ENCODE results near the gene COL27A1. TPM values are rescaled to one million over a fixed set of nuclear protein-coding genes. Genes with fewer than 3 reads are reported as not detected.

The COL27A1 gene
- total and polyA plus RNA-seq, 2 donors (not counting 1 experiment from before 2014, with no cell fraction given), result 0.16 to 0.27 TPM

DNA sequence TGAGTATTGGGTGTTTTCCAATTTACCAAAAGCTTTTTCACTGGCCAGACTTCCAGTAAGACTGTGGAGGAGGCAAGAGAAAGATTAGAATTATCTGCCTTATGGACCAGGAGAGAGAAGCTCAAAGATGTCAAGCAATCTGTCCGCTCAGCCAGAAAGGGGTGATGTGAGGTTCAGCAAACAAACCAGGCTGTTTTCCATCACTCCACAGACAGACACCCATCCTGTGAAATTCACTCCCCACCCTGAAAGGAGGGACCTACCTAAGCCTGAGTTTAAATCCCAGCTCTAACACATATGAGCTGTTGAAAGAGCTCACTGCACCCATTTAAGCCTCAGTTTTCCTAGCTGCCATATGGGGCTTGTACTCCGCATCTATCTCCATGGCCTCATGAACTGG lies 14.9 kb upstream of the COL27A1 start:
- Histone ChIP-seq H3K79me2 (ENCODE audit: control insufficient read depth, insufficient read depth, low read length) (no peaks in the 10 kb centered on the region), H3K4me1 (ENCODE audit: control insufficient read depth in 2 of 2, insufficient read depth in 2 of 2, low read length in 2 of 2) (no peaks in the 10 kb centered on the region), H3K36me3 (replicated peaks in 1 of 2; ENCODE audit: control extremely low read depth in 1 of 2, control insufficient read depth in 1 of 2, extremely low read depth in 1 of 2, insufficient read depth in 2 of 2, low read length in 1 of 2) (no peaks in the 10 kb centered on the region), H3K9ac (ENCODE audit: low read length) (no peak overlapping the region), H4K20me1 (ENCODE audit: control insufficient read depth, insufficient read depth, low read length, poor library complexity, severe bottlenecking) (no peaks in the 10 kb centered on the region), H3K4me2 (replicated peaks; ENCODE audit: low read depth, low read length, poor library complexity, severe bottlenecking) (no peak overlapping the region), H3K27me3 (replicated peaks in 1 of 4; ENCODE audit: control extremely low read depth in 1 of 4, control insufficient read depth in 3 of 4, insufficient read depth in 4 of 4, low read length in 3 of 4) (peaks cover 0 to 12% (median 0%) of the 10 kb centered on the region in 4 experiments), H2AFZ (ENCODE audit: insufficient read depth, low read depth, low read length, poor library complexity, severe bottlenecking) (no peak overlapping the region), H3K27ac (ENCODE audit: low read length in 2 of 2) (no peak overlapping the region), H3K9me3 (ENCODE audit: control extremely low read depth in 1 of 3, control insufficient read depth in 2 of 3, insufficient read depth in 1 of 3, low read length in 2 of 3) (peaks cover 0 to 3% (median 0%) of the 10 kb centered on the region in 3 donors), H3K4me3 (ENCODE audit: control extremely low read depth in 1 of 5, extremely low read depth in 1 of 5, insufficient read depth in 1 of 5, low read depth in 2 of 5, low read length in 4 of 5) (no peak overlapping the region)
- 100% methylated on average over 1 of the region's 2 CpGs for WGBS (ENCODE audit: insufficient coverage)
- Mint-ChIP-seq H3K4me1 (no peaks in the 10 kb centered on the region), H3K4me3 (no peak overlapping the region), H3K27me3 (peaks cover 39% of the 10 kb centered on the region), H3K9me3 (ENCODE audit: insufficient read depth) (no peaks in the 10 kb centered on the region), H3K27ac (no peak overlapping the region)
- ATAC-seq (ENCODE audit: low read depth) (no peak), DNase-seq (no peak)
- POLR2A ChIA-PET, result no interaction called here
- TF ChIP-seq EZH2 (IDR thresholded peaks at IDR 0.05; ENCODE audit: borderline replicate concordance, insufficient read depth, low read depth, low read length, poor library complexity, severe bottlenecking), result no peak
- TF ChIP-seq, protein P1, sequence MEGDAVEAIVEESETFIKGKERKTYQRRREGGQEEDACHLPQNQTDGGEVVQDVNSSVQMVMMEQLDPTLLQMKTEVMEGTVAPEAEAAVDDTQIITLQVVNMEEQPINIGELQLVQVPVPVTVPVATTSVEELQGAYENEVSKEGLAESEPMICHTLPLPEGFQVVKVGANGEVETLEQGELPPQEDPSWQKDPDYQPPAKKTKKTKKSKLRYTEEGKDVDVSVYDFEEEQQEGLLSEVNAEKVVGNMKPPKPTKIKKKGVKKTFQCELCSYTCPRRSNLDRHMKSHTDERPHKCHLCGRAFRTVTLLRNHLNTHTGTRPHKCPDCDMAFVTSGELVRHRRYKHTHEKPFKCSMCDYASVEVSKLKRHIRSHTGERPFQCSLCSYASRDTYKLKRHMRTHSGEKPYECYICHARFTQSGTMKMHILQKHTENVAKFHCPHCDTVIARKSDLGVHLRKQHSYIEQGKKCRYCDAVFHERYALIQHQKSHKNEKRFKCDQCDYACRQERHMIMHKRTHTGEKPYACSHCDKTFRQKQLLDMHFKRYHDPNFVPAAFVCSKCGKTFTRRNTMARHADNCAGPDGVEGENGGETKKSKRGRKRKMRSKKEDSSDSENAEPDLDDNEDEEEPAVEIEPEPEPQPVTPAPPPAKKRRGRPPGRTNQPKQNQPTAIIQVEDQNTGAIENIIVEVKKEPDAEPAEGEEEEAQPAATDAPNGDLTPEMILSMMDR (IDR thresholded peaks at IDR 0.05), result no peak
- CTCF ChIA-PET, result no interaction called here
- intact Hi-C loops (cut with micrococcal nuclease), result no loop called here

DNA sequence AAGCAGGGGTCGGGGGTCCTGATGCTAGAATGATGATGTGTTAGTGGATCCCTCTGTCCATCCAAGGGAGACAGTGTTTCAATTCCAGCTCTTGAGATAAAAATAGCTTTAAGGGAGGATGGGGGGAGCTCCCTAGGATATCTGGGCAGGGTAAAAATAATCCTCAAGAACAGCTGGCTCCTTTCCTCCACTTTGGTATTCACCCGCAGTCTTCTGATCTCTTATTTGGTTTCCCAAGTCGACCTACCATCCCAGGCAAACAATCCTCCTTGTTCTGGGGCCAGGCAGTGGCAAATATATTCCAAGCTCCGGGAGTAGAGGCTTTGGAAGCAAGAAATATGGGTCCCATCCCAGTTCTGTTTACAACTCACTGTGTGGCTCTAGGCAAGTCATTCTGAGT lies 14.5 kb upstream of the COL27A1 start:
- no peak for TF ChIP-seq EZH2 (IDR thresholded peaks at IDR 0.05; ENCODE audit: borderline replicate concordance, insufficient read depth, low read depth, low read length, poor library complexity, severe bottlenecking)
- TF ChIP-seq, protein P1 (IDR thresholded peaks at IDR 0.05), result no peak
- Mint-ChIP-seq H3K27me3 (peaks cover 37% of the 10 kb centered on the region), H3K4me1 (no peaks in the 10 kb centered on the region), H3K27ac (no peak overlapping the region), H3K9me3 (ENCODE audit: insufficient read depth) (no peaks in the 10 kb centered on the region), H3K4me3 (no peak overlapping the region)
- 78% methylated on average over 3 of the region's 4 CpGs for WGBS (ENCODE audit: insufficient coverage)
- CTCF ChIA-PET, result no interaction called here
- Histone ChIP-seq H3K9ac (ENCODE audit: low read length) (no peak overlapping the region), H4K20me1 (ENCODE audit: control insufficient read depth, insufficient read depth, low read length, poor library complexity, severe bottlenecking) (no peaks in the 10 kb centered on the region), H3K4me3 (ENCODE audit: control extremely low read depth in 1 of 5, extremely low read depth in 1 of 5, insufficient read depth in 1 of 5, low read depth in 2 of 5, low read length in 4 of 5) (no peak overlapping the region), H2AFZ (ENCODE audit: insufficient read depth, low read depth, low read length, poor library complexity, severe bottlenecking) (no peak overlapping the region), H3K79me2 (ENCODE audit: control insufficient read depth, insufficient read depth, low read length) (no peaks in the 10 kb centered on the region), H3K27me3 (replicated peaks in 1 of 4; ENCODE audit: control extremely low read depth in 1 of 4, control insufficient read depth in 3 of 4, insufficient read depth in 4 of 4, low read length in 3 of 4) (peaks cover 0 to 12% (median 0%) of the 10 kb centered on the region in 4 experiments), H3K27ac (ENCODE audit: low read length in 2 of 2) (no peak overlapping the region), H3K4me2 (replicated peaks; ENCODE audit: low read depth, low read length, poor library complexity, severe bottlenecking) (no peak overlapping the region), H3K9me3 (ENCODE audit: control extremely low read depth in 1 of 3, control insufficient read depth in 2 of 3, insufficient read depth in 1 of 3, low read length in 2 of 3) (peaks cover 0 to 3% (median 0%) of the 10 kb centered on the region in 3 donors), H3K4me1 (ENCODE audit: control insufficient read depth in 2 of 2, insufficient read depth in 2 of 2, low read length in 2 of 2) (no peaks in the 10 kb centered on the region), H3K36me3 (replicated peaks in 1 of 2; ENCODE audit: control extremely low read depth in 1 of 2, control insufficient read depth in 1 of 2, extremely low read depth in 1 of 2, insufficient read depth in 2 of 2, low read length in 1 of 2) (no peaks in the 10 kb centered on the region)
- intact Hi-C loops (cut with micrococcal nuclease), result no loop called here
- DNase-seq (no peak), ATAC-seq (ENCODE audit: low read depth) (no peak)
- POLR2A ChIA-PET, result no interaction called here
